Neuronal stem cell (in vitro differentiated cells): ENCODE measurements around the gene WNT3.

ENCODE experiments used
- DNase-seq: peaks from one replicate; pipeline ENCODE4 v3.0.0-alpha.2; 2013; ENCODE audit warnings: low spot score
- H2AFZ ChIP-seq: one replicate; pipeline ENCODE4 v1.6.1; 2013; ENCODE audit warnings: mild to moderate bottlenecking, low read length, inconsistent platforms
- H2AK5ac ChIP-seq: 2 replicates; pipeline ENCODE4 v1.6.1; 2013; ENCODE audit warnings: low read depth, mild to moderate bottlenecking, inconsistent platforms, low read length, moderate library complexity, mixed read lengths
- H2BK120ac ChIP-seq: 2 replicates; pipeline ENCODE4 v1.6.1; 2013; ENCODE audit warnings: low read depth, mild to moderate bottlenecking, inconsistent platforms, low read length, moderate library complexity, mixed read lengths
- H2BK12ac ChIP-seq: one replicate; pipeline ENCODE4 v1.6.1; 2013; ENCODE audit warnings: low read length, inconsistent platforms
- H2BK15ac ChIP-seq: 2 replicates; pipeline ENCODE4 v1.6.1; 2013; ENCODE audit warnings: mild to moderate bottlenecking, low read length, inconsistent platforms, mixed read lengths
- H2BK5ac ChIP-seq: one replicate; pipeline ENCODE4 v1.6.1; 2013; ENCODE audit warnings: inconsistent platforms, mild to moderate bottlenecking, low read length, moderate library complexity
- H3K14ac ChIP-seq: one replicate; pipeline ENCODE4 v1.6.1; 2013; ENCODE audit warnings: low read length, inconsistent platforms
- H3K18ac ChIP-seq: 2 replicates; pipeline ENCODE4 v1.6.1; 2013; ENCODE audit warnings: low read length, inconsistent platforms
- H3K23ac ChIP-seq: 2 replicates; pipeline ENCODE4 v1.6.1; 2013; ENCODE audit warnings: low read depth, mild to moderate bottlenecking, mixed read lengths, low read length, inconsistent platforms; ENCODE audit not compliant: poor library complexity
- H3K27ac ChIP-seq: replicated peaks from 3 replicates; pipeline ENCODE4 v1.5.1; 2013; ENCODE audit warnings: low read length, inconsistent platforms
- H3K27me3 ChIP-seq, 3 experiments: 2 replicates each; pipeline ENCODE4 v1.6.1; 2013; ENCODE audit warnings: low read length in 3 of 3, mild to moderate bottlenecking in 2 of 3, inconsistent platforms in 1 of 3, low read depth in 1 of 3, mixed read lengths in 1 of 3, moderate library complexity in 1 of 3; ENCODE audit not compliant: control insufficient read depth in 3 of 3, insufficient read depth in 3 of 3
- H3K36me3 ChIP-seq, 2 donors: replicated peaks in 1 of 2; 2 replicates each; pipeline ENCODE4 v1.6.1; 2013; ENCODE audit warnings: low read length in 2 of 2; ENCODE audit not compliant: control insufficient read depth in 2 of 2, insufficient read depth in 2 of 2
- H3K4ac ChIP-seq: 2 replicates; pipeline ENCODE4 v1.6.1; 2013; ENCODE audit warnings: inconsistent platforms, mild to moderate bottlenecking, low read length, moderate library complexity
- H3K4me1 ChIP-seq, 2 donors: 1 replicate in 1 of 2; 2 replicates in 1 of 2; pipeline ENCODE4 v1.6.1; 2013; ENCODE audit warnings: low read length in 2 of 2, low read depth in 1 of 2; ENCODE audit not compliant: control insufficient read depth in 2 of 2, insufficient read depth in 1 of 2
- H3K4me2 ChIP-seq: one replicate; pipeline ENCODE4 v1.6.1; 2013; ENCODE audit warnings: mild to moderate bottlenecking, low read length, inconsistent platforms; ENCODE audit not compliant: insufficient read depth, poor library complexity, severe bottlenecking
- H3K4me3 ChIP-seq, 2 donors: 2 replicates each; pipeline ENCODE4 v1.5.1; 2013; ENCODE audit warnings: low read length in 2 of 2, mild to moderate bottlenecking in 2 of 2, inconsistent platforms in 1 of 2, moderate library complexity in 1 of 2
- H3K79me1 ChIP-seq: one replicate; pipeline ENCODE4 v1.6.1; 2013; ENCODE audit warnings: low read depth, mild to moderate bottlenecking, inconsistent platforms, low read length, moderate library complexity
- H3K9ac ChIP-seq: one replicate; pipeline ENCODE4 v1.6.1; 2013; ENCODE audit warnings: mild to moderate bottlenecking, low read depth, low read length, inconsistent platforms; ENCODE audit not compliant: poor library complexity
- H3K9me3 ChIP-seq, 2 donors: replicated peaks in 1 of 2; 2 replicates each; pipeline versions ENCODE3 to v1.6.1; 2013; ENCODE audit warnings: low read length in 2 of 2, mild to moderate bottlenecking in 2 of 2, inconsistent platforms in 1 of 2, low read depth in 1 of 2, mixed read lengths in 1 of 2, moderate library complexity in 1 of 2; ENCODE audit not compliant: control insufficient read depth in 2 of 2, insufficient read depth in 1 of 2
- H4K8ac ChIP-seq: one replicate; pipeline ENCODE4 v1.6.1; 2013; ENCODE audit warnings: low read depth, mild to moderate bottlenecking, inconsistent platforms, low read length, moderate library complexity
- H4K91ac ChIP-seq: one replicate; pipeline ENCODE4 v1.6.1; 2013; ENCODE audit warnings: low read length, low read depth, mild to moderate bottlenecking, inconsistent platforms; ENCODE audit not compliant: poor library complexity
- WGBS, 2 donors: extraction: QIAGEN DNeasy Blood & Tissue Kit; methylation state at CpG; one replicate each; pipeline ENCODE4 v1.1.7; 2013; ENCODE audit warnings: missing lambda C conversion rate in 2 of 2, mixed read lengths in 1 of 2; ENCODE audit not compliant: insufficient read length in 2 of 2, insufficient replicate concordance in 1 of 2; ENCODE audit errors: extremely low coverage in 2 of 2; 5-methylcytosine and 5-hydroxymethylcytosine counted together

The WNT3 gene

DNA sequence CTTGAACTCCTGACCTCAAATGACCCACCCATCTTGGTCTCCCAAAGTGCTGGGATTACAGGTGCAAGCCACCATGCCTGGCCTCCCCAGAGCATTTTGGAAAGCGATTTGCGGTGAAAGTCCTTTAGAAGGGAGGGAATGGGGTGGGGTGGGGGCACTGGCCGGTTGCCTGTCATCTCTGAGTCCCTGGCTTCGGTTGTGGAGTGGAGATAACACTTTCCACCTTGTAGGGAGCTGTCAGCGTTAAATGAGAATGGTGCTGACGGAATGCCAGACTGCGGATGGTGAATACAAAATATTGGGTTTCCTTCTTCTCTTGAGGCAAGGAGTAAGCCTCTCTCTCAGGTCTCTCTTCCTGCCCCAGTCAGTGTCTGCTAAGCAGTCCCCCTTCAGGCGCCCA, 5.2 kb upstream of the WNT3 start:
- Histone ChIP-seq H3K27me3 (peaks cover 0 to 72% (median 38%) of the 10 kb centered on the region in 3 experiments), H4K8ac (no peak overlapping the region), H4K91ac (no peak overlapping the region), H3K9ac (no peak overlapping the region), H2BK5ac (no peak overlapping the region), H3K4me3 (no peak overlapping the region), H3K23ac (no peak overlapping the region), H3K18ac (no peak overlapping the region), H3K4me2 (no peak overlapping the region), H2AK5ac (no peak overlapping the region), H3K27ac (no peak overlapping the region), H3K36me3 (no peaks in the 10 kb centered on the region), H2BK12ac (no peak overlapping the region), H3K14ac (no peak overlapping the region), H2BK120ac (no peak overlapping the region), H3K9me3 (peaks cover 0 to 13% of the 10 kb centered on the region in 2 donors), H2AFZ (no peak overlapping the region), H3K4ac (no peak overlapping the region), H3K79me1 (no peaks in the 10 kb centered on the region), H3K4me1 (peaks cover 21 to 24% of the 10 kb centered on the region in 2 donors), H2BK15ac (no peak overlapping the region)
- no peak for DNase-seq
- WGBS, 2 donors: no CpG with 5 or more reads among the region's 8 CpGs

DNA sequence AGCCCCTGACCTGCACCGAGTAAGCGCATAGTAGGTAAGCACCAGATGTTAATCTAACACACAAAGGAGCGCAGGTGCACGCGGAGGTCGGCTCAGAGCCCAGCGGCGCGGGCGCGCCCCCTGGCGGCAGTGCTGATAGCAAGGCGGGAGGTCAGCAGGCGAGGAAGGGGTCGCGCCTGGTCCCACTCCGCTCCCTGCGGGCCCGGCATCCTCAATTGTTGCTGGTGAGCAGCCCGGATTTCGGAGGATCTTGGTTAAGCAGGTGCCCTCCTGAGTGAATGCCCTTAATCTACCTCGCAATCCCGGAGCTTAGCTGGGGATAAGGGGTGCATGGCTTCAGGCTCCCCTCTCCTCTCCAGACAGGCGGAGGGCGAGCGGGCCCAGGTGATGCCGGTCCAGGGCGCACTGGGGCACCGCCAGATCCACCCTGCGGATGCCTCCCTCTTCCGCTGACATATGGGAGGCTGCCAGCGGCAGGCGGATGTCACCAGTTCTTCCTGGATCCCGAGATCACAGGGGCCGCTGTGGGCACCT, 4.0 kb upstream of the WNT3 start:
- Histone ChIP-seq H3K4ac (no peak overlapping the region), H3K18ac (peak overlapping the region; percentile 87), H3K14ac (no peak overlapping the region), H2BK120ac (peak overlapping the region; percentile 9), H3K4me3 (no peak overlapping the region), H3K79me1 (no peaks in the 10 kb centered on the region), H2AK5ac (peak overlapping the region; percentile 71), H2BK12ac (peak overlapping the region; percentile 67), H2BK5ac (no peak overlapping the region), H2BK15ac (no peak overlapping the region), H3K9me3 (peaks cover 0 to 13% of the 10 kb centered on the region in 2 donors), H3K36me3 (no peaks in the 10 kb centered on the region), H3K27me3 (peaks cover 0 to 80% (median 40%) of the 10 kb centered on the region in 3 experiments), H3K4me1 (peaks cover 23 to 27% of the 10 kb centered on the region in 2 donors), H3K23ac (peak overlapping the region; percentile 77), H3K27ac (no peak overlapping the region), H2AFZ (no peak overlapping the region), H4K91ac (no peak overlapping the region), H4K8ac (no peak overlapping the region), H3K9ac (peak overlapping the region; percentile 30), H3K4me2 (no peak overlapping the region)
- no peak for DNase-seq
- WGBS, 2 donors: no CpG with 5 or more reads among the region's 35 CpGs

DNA sequence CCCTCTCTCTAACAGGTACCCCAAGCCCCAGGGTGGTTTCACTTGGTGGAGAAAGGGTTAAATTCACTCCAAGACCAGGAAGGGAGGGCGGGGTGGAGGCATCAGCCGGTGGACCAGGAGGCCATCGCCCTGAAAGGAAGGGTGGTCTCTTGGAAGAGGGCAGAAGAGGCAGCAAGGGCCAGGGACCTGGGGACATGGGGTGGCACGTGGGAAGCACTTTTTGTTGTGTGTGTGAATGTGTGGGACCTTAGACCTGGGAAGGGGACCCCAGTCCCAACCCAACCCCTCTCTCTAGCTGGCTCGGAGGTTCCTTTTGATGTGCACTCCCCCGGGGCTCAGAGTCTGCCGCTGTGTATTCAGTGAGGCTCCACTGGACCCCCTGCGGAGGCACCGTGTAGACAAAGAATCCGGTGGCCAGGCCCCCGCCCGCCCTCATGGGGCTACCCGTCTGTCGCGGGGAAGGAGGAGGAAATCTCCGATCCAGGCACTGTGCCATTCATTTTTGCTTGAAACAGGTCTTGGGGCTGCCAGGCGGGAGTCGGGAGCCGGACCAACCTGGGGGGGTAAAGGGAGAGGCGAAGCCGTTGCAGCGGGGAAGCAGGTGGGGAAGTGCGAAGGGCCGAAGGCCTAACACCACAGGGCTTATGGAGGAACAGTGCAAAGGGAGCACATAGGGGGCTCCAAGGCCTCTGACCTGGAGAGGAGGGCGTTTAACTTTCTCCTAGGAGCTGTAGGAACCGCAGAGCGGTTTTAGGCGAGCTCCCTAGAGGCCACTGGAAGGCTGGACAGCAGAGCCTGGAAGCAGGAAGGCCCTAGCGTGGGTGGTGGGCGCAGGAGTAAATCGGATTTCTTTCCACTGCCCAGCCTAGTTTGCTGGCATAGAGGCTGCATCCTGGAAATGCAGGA, 3.2 kb upstream of the WNT3 start:
- Histone ChIP-seq H2BK120ac (peak overlapping the region; percentile 9), H2BK12ac (no peak overlapping the region), H4K8ac (no peak overlapping the region), H3K27me3 (peaks cover 0 to 82% (median 46%) of the 10 kb centered on the region in 3 experiments), H3K4ac (no peak overlapping the region), H3K18ac (peak overlapping the region; percentile 77), H4K91ac (no peak overlapping the region), H2AK5ac (peak overlapping the region; percentile 92), H3K4me3 (no peak overlapping the region), H3K4me1 (peaks cover 24 to 32% of the 10 kb centered on the region in 2 donors), H2AFZ (no peak overlapping the region), H3K14ac (no peak overlapping the region), H2BK15ac (peak overlapping the region; percentile 14), H3K27ac (no peak overlapping the region), H3K23ac (peak overlapping the region; percentile 77), H3K4me2 (no peak overlapping the region), H2BK5ac (no peak overlapping the region), H3K36me3 (no peaks in the 10 kb centered on the region), H3K9me3 (peaks cover 0 to 13% of the 10 kb centered on the region in 2 donors), H3K9ac (peak overlapping the region; percentile 30), H3K79me1 (no peaks in the 10 kb centered on the region)
- no CpG with 5 or more reads among the region's 31 CpGs for WGBS, 2 donors
- DNase-seq: no peak
